ENCODE data around the gene EFCAB5.
"Not testable (repeated sequence)": the region's sequence is repeated elsewhere in the genome, so short reads cannot be mapped to it uniquely, and the experiment has no call there.

EFCAB5 gene

GRCh38 chr17:30000001-30000754 is 58.7 kb downstream of the EFCAB5 start:
- in situ Hi-C loops (cut with MboI; ENCODE audit: low sequenced_read_pairs), result loop anchor here (25.0 kb wide), 1 partner anchor 188 kb away; no protein-coding TSS in a partner anchor

DNA sequence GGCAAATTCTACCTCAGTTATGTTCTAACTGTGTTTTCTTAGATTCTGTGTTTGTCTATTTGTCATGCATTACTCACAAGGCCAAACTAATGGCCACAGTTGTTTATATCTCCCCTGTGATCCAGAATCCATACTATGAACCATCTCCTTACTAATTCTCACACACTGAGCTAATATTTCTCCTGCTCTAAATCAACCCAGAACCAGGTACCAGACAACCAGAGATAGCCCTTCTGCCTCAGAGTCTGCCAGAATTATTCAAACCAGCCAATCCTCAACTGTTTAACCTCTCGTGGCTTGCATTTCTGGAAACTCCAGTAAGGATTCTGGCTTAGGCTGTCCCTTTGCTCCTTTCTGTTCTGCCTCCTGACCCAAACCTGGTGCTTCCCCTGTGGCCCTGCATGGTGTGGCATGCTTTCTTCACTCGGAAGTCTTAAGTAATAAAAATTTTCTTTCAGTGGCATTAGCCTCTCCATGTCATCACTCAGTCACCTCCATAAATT is 59.4 kb downstream of the EFCAB5 start:
- in situ Hi-C loops (cut with MboI; ENCODE audit: low sequenced_read_pairs), result loop anchor here (25.0 kb wide), 1 partner anchor 189 kb away; no protein-coding TSS in a partner anchor

DNA sequence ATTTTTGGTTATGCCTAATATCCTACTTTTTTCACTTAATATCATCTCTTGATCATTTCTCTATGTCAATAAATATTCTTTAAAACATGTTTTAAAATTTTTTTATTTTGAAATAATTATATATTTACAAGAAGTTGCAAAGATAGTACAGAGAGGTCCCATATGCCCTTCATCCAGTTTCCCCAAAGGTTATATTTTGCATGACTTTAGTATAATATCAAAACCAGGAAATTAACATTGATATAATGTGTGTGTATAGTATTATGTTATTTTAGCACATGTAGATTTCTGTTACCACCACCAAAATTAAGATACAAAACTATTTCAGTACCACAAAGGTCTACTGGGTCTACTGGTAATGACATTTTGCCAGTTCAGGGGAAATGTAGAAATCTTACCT is 60.7 kb downstream of the EFCAB5 start:
- in situ Hi-C loops (cut with MboI; ENCODE audit: low sequenced_read_pairs), result loop anchor here (25.0 kb wide), 1 partner anchor 190 kb away; no protein-coding TSS in a partner anchor

DNA sequence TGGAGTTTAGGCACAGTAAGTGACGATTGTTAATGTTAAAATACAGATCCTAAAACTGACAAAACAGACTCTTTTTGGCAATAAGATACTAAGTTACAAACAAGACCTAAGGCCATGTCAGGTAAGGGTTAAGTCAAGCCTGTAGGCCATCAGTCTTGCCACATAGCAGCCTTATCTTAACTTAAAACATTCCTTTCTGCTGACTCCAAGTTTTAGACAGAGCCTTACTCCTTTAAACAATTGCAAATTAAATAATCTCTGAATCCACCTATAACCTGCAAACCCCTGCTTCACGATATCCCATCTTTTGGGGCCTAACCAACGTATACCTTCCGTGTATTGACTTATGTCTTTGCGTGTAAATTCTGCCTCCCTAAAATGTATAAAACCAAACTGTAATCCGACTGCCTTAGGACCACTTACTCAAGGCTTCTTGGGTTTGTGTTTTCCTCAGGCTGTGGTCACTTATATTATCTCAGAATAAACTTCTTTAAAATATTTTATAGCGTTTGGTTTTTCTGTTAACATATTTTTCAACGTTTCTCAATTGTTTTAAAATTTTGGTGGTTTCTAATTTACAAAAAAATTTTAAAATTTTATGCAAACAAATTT is 64.4 kb downstream of the EFCAB5 start:
- in situ Hi-C loops (cut with MboI; ENCODE audit: low sequenced_read_pairs), result loop anchor here (25.0 kb wide), 1 partner anchor 194 kb away; no protein-coding TSS in a partner anchor

DNA sequence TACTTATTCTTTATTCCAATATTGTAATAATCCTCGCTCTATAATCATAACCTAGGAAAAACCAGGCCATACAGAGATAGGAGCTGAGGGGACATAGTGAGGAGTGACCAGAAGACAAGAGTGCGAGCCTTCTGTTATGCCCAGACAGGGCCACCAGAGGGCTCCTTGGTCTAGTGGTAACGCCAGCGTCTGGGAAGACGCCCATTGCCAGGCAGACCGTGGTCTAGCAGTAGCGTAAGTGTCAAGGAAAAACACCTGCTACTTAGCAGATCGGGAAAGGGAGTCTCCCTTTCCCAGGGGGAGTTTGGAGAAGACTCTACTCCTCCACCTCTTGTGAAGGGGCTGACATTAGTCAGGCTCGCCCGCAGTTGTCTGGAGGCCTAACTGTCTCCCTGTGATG is 70.5 kb downstream of the EFCAB5 start:
- in situ Hi-C loops (cut with MboI; ENCODE audit: low sequenced_read_pairs), result loop anchor here (25.0 kb wide), 1 partner anchor 200 kb away; no protein-coding TSS in a partner anchor

DNA sequence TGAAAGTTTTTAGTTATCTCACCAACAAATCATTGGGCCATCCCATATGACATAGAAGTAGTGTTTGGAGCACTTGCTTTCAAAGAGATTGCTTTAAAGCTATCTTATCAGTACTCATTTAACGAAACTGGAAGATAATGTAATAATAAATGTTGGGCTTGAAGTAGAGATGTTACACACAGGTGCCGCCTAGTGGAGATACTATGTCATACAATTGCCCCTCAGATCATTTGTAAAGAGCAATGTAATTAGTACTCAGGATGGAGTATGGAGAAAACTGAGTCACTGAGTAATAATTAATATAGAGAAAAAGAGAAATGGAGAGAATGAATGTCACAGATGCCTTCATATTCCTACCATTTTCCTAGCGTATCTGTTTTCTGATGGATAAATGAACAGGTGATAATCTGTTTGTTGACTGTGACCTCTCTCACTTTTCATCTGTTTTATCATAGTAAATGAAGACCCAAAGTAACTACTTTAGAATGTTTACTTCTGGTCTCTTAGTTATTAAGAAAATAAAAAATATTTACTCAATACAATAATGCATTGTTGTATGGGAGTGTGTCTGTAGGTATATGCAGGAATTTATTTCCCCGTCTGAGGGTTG is 80.4 kb downstream of the EFCAB5 start:
- in situ Hi-C loops (cut with MboI; ENCODE audit: low sequenced_read_pairs), result loop anchor here (25.0 kb wide), 1 partner anchor 210 kb away; no protein-coding TSS in a partner anchor

DNA sequence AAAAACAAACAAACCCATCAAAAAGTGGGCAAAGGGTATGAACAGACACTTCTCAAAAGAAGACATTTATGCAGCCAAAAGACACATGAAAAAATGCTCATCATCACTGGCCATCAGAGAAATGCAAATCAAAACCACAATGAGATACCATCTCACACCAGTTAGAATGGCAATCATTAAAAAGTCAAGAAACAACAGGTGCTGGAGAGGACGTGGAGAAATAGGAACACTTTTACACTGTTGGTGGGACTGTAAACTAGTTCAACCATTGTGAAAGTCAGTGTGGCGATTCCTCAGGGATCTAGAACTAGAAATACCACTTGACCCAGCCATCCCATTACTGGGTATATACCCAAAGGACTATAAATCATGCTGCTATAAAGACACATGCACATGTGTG is 83.9 kb downstream of the EFCAB5 start:
- in situ Hi-C loops (cut with MboI; ENCODE audit: low sequenced_read_pairs), result not testable (repeated sequence)

DNA sequence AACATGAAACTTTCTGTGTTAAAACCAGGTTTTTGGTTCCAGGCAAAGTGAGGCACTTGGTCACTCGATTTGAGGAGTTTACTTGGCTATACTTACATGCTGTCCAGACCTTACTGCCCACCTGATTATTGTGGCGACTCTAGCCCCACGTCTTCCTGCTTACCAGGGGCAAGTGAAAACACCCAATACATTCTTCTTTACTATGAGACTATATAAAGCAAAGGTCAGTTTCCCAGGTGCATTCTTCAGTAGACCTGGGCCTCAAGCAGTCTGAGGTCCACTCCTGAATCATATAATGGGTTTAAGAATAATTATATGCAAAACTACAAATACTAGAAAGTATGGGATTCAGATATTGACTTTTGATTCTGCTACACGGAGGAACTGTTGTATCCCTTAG is 86.2 kb downstream of the EFCAB5 start:
- in situ Hi-C loops (cut with MboI; ENCODE audit: low sequenced_read_pairs), result no loop called here

GRCh38 chr17:30031214-30031869 is 89.9 kb downstream of the EFCAB5 start:
- in situ Hi-C loops (cut with MboI; ENCODE audit: low sequenced_read_pairs), result loop anchor here (10.0 kb wide), 1 partner anchor 63 kb away; no protein-coding TSS in a partner anchor

GRCh38 chr17:30035369-30035768 is 93.9 kb downstream of the EFCAB5 start:
- in situ Hi-C loops (cut with MboI; ENCODE audit: low sequenced_read_pairs), result loop anchor here (10.0 kb wide), 1 partner anchor 59 kb away; no protein-coding TSS in a partner anchor

DNA sequence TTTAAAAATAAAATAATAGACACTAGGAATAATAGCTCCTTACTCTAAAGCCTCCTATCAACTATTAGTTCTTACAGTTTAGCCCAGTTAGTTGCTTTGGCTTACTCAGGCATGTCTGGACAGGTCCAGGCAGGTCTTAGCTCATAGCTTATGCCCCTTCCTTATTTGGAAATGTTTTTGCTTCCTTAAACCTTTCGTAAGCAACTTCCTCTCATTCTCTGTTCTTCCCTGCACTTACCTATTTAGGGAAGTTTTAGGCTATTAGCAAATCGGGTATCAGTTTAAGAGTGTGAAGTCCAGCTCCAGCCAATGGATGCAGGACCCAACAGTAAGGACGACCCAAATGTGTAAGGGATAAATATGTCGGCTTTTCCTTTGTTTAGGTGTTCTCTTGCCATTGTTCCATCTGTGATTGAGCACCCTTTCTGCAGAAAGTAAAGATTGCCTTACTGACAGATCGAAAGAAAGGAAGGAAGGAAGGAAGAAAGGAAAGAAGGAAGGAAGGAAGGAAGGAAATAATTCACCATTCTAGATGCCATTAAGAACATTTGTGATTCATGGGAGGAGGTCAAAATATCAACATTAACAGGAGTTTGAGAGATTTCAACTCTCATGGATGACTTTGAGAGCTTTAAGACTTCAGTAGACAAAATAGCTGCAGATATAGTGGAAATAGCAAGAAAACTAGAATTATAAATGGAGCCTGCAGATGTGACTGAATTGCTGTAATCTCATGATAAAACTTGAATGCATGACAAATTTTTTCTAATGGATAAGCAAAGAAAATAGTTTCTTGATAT is 99.5 kb downstream of the EFCAB5 start:
- in situ Hi-C loops (cut with MboI; ENCODE audit: low sequenced_read_pairs), result not testable (repeated sequence)

DNA sequence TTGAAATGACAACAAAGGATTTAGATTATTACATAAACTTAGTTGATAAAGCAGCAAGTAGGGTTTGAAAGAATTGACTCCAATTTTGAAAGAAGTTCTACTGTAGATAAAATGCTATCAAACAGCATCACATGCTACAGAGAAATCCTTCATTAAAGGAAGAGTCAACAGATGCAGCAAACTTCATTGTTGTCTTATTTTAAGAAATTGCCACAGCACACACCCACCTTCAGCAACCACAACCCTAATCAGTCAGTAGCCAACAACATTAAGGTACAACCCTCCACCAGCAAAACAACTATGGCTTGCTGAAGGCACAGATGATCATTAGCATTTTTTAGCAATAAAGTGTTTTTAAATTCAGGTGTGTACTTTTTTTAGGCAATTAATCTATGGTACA is 100.1 kb downstream of the EFCAB5 start:
- in situ Hi-C loops (cut with MboI; ENCODE audit: low sequenced_read_pairs), result no loop called here

- in situ Hi-C loops (cut with MboI; ENCODE audit: low sequenced_read_pairs), result no loop called here
Measured at GRCh38 chr17:30062372-30062771, 120.9 kb downstream of the EFCAB5 start.

GRCh38 chr17:30064738-30065137 is 123.3 kb downstream of the EFCAB5 start:
- in situ Hi-C loops (cut with MboI; ENCODE audit: low sequenced_read_pairs), result no loop called here

- in situ Hi-C loops (cut with MboI; ENCODE audit: low sequenced_read_pairs), result no loop called here
Measured at GRCh38 chr17:30068465-30068864, 127.0 kb downstream of the EFCAB5 start.

DNA sequence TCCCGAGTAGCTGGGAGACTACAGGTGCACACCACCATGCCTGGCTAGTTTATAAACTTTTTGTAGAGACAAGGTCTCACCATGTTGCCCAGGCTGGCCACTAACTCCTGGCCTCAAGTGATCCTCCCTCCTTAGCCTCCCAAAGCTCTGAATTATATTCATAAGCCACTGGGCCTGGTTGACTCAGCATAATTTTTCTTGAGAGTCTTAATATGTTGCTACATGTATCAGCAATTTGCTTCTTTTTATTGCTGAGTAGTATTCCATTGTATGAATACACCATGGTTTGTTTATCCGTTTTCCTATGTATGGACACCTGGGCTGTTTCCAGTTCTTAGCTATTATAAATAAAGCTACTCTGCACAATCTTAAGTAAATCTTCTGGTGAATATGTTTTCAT is 132.8 kb downstream of the EFCAB5 start:
- in situ Hi-C loops (cut with MboI; ENCODE audit: low sequenced_read_pairs), result no loop called here

GRCh38 chr17:30074730-30075129 is 133.3 kb downstream of the EFCAB5 start:
- in situ Hi-C loops (cut with MboI; ENCODE audit: low sequenced_read_pairs), result no loop called here

- in situ Hi-C loops (cut with MboI; ENCODE audit: low sequenced_read_pairs), result no loop called here
Measured at GRCh38 chr17:30082773-30083172, 141.3 kb downstream of the EFCAB5 start.

GRCh38 chr17:30084788-30085187 is 143.4 kb downstream of the EFCAB5 start:
- in situ Hi-C loops (cut with MboI; ENCODE audit: low sequenced_read_pairs), result no loop called here

- in situ Hi-C loops (cut with MboI; ENCODE audit: low sequenced_read_pairs), result no loop called here
Measured at GRCh38 chr17:30086896-30087295, 145.5 kb downstream of the EFCAB5 start.
